Liver (tissue), 3 donors: ENCODE measurements around the gene SLC25A44.
"Not testable (repeated sequence)": the region's sequence is repeated elsewhere in the genome, so short reads cannot be mapped to it uniquely, and the experiment has no call there.

ENCODE experiments used
- FOXA1 ChIP-seq: IDR thresholded peaks from 2 replicates; pipeline ENCODE4 v1.6.1; 2016; ENCODE audit warnings: antibody characterized with exemption
- GABPA ChIP-seq, 2 donors: IDR thresholded peaks in 1 of 2; conservative IDR thresholded peaks in 1 of 2; 2 replicates each; pipeline ENCODE4 v1.6.1; 2016; ENCODE audit warnings: antibody characterized with exemption in 2 of 2, mild to moderate bottlenecking in 1 of 2, moderate library complexity in 1 of 2
- MAX ChIP-seq: IDR thresholded peaks from 2 replicates; pipeline ENCODE4 v1.6.1; 2016; ENCODE audit warnings: antibody characterized with exemption
- SP1 ChIP-seq: IDR thresholded peaks from 2 replicates; pipeline ENCODE4 v1.6.1; 2018; ENCODE audit warnings: antibody characterized with exemption, mild to moderate bottlenecking
- TAF1 ChIP-seq: conservative IDR thresholded peaks from 2 replicates; pipeline ENCODE4 v1.6.1; 2016; ENCODE audit warnings: antibody characterized with exemption, mild to moderate bottlenecking
- YY1 ChIP-seq: IDR thresholded peaks from 2 replicates; pipeline ENCODE4 v1.6.1; 2016; ENCODE audit warnings: antibody characterized with exemption, mild to moderate bottlenecking
- TF ChIP-seq, protein P1 (sequence below): fragments of 150-350 bp; IDR thresholded peaks from 2 replicates; pipeline ENCODE4 v1.5.1; 2017; ENCODE audit warnings: improper control_type of control experiment, low read depth, low read length; ENCODE audit not compliant: missing input control
- TF ChIP-seq, protein P2 (sequence below): IDR thresholded peaks from 2 replicates; pipeline ENCODE4 v1.6.1; 2016; ENCODE audit warnings: antibody characterized with exemption, mild to moderate bottlenecking
- donor health status: healthy.
- donor health status: healthy.

DNA sequence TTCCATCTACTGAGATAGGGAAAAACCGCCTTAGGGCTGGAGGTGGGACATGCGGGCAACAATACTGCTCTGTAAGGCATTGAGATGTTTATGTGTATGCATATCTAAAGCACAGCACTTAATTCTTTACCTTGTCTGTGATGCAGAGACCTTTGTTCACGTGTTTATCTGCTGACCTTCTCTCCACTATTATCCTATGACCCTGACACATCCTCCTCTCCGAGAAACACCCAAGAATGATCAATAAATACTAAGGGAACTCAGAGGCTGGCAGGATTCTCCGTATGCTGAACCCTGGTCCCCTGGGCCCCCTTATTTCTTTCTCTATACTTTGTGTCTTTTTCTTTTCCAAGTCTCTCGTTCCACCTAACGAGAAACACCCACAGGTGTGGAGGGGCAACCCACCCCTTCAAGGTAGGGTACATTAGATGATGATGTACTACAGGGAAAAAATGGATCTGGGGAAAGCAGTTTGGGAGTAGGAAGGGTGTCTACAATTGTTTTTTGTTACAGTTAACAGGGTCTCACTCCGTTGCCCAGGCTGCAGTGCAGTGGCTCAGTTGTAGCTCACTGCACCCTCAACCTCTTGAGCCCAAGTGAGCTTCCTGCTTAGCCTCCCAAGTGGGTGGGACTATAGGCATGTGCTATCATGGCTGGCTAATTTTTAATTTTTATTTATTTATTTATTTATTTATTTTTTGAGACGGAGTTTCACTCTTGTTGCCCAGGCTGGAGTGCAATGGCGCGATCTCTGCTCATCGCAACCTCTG lies 11.7 kb upstream of the SLC25A44 start:
- not testable (repeated sequence) for TF ChIP-seq MAX; YY1; FOXA1; GABPA (IDR thresholded peaks at IDR 0.05 in 1 of 2, conservative IDR thresholded peaks at IDR 0.05 in 1 of 2); TAF1; SP1
- TF ChIP-seq, protein P1, sequence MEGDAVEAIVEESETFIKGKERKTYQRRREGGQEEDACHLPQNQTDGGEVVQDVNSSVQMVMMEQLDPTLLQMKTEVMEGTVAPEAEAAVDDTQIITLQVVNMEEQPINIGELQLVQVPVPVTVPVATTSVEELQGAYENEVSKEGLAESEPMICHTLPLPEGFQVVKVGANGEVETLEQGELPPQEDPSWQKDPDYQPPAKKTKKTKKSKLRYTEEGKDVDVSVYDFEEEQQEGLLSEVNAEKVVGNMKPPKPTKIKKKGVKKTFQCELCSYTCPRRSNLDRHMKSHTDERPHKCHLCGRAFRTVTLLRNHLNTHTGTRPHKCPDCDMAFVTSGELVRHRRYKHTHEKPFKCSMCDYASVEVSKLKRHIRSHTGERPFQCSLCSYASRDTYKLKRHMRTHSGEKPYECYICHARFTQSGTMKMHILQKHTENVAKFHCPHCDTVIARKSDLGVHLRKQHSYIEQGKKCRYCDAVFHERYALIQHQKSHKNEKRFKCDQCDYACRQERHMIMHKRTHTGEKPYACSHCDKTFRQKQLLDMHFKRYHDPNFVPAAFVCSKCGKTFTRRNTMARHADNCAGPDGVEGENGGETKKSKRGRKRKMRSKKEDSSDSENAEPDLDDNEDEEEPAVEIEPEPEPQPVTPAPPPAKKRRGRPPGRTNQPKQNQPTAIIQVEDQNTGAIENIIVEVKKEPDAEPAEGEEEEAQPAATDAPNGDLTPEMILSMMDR = not testable (repeated sequence)
- TF ChIP-seq, protein P2, sequence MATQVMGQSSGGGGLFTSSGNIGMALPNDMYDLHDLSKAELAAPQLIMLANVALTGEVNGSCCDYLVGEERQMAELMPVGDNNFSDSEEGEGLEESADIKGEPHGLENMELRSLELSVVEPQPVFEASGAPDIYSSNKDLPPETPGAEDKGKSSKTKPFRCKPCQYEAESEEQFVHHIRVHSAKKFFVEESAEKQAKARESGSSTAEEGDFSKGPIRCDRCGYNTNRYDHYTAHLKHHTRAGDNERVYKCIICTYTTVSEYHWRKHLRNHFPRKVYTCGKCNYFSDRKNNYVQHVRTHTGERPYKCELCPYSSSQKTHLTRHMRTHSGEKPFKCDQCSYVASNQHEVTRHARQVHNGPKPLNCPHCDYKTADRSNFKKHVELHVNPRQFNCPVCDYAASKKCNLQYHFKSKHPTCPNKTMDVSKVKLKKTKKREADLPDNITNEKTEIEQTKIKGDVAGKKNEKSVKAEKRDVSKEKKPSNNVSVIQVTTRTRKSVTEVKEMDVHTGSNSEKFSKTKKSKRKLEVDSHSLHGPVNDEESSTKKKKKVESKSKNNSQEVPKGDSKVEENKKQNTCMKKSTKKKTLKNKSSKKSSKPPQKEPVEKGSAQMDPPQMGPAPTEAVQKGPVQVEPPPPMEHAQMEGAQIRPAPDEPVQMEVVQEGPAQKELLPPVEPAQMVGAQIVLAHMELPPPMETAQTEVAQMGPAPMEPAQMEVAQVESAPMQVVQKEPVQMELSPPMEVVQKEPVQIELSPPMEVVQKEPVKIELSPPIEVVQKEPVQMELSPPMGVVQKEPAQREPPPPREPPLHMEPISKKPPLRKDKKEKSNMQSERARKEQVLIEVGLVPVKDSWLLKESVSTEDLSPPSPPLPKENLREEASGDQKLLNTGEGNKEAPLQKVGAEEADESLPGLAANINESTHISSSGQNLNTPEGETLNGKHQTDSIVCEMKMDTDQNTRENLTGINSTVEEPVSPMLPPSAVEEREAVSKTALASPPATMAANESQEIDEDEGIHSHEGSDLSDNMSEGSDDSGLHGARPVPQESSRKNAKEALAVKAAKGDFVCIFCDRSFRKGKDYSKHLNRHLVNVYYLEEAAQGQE = not testable (repeated sequence)
